GM21360 (cell line): Measurements from ENCODE around the gene ADAT2.
A peak's percentile ranks its signal among the peaks of the same experiment; 100 is the strongest.

Experiments used
- ATAC-seq: cut with Tn5 transposase; IDR thresholded peaks from one replicate; pipeline ENCODE4 v1.9.1; 2021; ENCODE audit warnings: mild to moderate bottlenecking, moderate library complexity; ENCODE audit not compliant: unreplicated experiment

ADAT2 gene

DNA sequence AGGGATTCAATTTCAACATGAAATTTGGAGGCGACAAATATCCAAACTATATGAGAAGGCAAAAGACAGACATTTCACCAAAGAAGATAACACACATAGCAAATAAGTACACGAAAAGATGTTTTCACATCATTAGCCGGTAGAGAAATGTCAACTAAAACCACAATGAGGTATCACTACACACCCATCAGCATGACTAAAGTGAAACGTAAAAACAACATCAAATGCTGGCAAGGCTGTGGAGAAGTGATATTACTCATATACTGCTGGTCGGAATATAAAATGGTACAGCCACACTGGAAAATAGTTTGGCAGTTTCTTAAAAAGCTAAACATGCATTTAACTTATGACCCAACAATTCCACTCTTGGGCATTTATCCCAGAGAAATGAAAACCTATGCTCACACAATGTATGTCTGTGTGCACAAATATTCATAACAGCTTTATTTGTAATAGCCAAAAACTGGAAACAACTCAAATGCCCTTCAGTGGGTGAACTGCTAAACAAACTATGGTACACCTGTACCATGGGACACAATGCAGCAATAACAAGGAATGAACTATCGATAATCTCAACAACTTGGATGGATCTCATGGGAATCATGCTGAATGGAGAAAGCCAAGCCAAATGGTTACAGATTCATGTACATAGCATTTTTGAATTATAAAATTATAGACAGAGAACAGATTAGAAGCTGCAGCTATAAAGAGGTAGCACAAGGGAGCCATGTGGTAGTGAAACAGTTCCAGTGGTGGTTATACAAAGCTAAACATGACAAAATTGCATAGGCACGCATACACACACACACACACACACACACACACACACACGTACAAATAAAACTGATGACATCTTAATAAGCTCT, 8.6 kb downstream of the ADAT2 start:
- ATAC-seq = no peak

DNA sequence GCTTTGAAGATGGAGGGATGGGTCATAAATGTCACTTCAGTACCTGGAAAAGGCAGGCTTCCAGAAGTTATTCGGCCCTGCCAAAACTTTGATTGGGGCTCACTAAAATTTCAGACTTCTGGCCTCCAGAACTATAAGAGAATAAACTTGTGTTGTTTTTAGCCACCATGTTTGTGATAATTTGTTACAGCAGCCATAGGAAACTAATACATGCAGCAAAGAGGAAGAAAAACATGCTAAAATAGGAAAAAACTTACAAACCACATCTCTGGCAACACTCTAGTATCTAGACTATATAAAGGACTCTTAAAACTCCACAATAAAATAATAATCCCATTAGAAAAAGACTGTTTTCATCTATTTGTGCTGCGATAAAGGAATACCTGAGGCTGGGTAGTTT, 9.5 kb downstream of the ADAT2 start:
- ATAC-seq = no peak

GRCh38 chr6:143432588-143432987, 17.9 kb downstream of the ADAT2 start:
- ATAC-seq = no peak

DNA sequence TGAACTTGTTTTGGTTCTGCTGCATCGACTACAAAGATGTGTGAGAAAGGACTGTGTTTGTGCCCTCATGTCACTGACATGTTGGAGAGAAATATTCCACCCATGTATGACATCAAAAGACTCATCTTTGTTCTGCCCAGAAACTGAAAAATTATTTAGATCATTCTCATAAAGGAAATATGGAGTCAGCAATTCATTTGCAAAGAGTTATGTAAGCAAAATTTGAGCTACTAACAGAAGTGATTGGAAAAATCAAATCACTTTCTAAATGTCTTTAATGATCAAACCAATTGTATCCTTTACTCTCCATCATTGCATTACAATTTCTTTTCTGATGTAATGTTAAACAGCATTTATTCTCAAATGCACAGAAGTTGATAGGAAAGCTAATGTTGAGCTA, 19.3 kb downstream of the ADAT2 start:
- ATAC-seq = no peak

DNA sequence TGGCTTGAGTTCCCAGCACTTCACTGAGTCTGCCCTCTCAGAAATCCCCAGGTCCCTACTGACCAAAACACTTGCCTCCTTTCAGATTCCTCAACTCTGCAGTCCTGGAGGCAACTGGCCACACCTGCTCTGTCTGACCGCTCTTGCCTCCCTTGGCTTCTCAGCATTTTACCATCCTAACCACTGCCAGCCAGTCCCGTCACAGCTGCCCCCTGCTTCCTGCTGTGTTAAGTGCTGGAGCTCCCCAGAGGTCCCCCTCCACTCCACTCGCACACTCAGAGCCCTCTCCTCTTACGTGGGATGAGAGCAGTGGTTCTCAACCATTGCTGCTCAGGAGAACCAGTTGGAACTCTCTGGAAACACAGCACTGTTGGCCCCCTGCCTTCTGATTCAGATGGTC, 20.5 kb downstream of the ADAT2 start:
- no peak for ATAC-seq

DNA sequence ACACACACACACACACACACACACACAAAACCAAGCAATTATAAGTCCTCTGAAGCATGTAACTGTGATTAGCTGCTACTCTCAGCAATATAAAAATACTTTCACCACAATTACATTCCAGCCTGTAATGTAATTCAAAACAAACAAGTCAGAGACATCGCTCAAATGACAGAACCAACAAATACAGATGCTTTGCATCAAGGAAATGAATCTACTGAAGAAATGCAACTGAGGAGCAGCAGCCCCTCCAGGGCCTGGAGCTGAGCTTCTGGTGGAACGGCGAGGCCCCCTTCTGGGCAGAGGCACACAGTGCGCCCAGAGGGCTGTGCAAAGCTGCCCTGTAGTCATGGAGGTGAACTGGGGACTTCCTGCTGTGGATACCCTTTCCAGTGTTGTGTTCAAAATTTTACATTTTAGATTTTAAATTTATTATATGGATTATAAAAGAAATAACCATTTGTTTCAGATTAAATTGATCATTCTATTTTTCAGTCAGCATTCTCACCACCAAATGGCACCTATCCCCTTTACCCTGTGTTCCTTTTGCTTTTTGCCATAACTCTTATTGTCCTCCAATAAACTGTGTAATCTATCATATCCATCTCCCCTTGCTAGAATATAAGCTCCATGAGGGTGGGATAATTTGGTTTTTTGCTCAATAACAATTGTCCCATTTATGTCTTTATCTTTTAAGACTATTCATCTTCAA, 23.2 kb downstream of the ADAT2 start:
- ATAC-seq = peak; percentile 100

DNA sequence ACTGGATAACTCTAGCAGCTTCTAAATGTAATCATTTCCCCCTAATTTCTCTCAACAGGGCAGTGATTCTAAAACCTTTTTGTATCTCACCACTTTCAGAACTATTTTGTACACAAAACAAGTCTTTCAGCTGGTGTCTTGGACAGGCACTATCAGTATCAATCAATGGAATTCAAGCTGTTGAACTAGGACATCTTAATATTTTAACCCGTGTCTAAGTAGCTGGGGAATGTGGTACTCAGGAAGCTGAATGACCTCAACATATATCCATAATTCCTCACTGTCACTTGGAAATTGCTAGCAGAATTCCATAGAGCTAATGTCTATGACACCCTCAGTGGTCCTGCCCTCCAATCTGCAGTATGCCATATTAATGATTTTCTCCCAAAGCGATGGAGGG, 24.5 kb downstream of the ADAT2 start:
- no peak for ATAC-seq

GRCh38 chr6:143419526-143419925, 31.0 kb downstream of the ADAT2 start:
- no peak for ATAC-seq

DNA sequence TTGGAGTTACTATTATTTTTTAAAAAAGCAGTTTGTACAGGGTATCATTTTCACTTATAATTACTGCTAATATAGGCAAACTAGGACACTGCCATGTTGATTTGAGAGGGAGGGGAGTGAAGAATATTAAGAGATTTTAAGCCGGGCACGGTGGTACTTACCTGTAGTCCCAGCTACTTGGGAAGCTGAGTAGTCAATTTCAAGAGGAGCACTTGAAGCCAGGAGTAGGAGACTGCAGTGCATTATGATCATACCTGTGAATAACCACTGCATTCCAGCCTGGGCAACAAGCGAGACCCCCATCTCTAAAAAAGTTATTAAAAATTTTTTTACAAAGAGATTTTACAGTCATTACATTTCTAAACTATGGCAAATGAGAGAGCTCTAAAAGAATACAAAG, 35.7 kb downstream of the ADAT2 start:
- no peak for ATAC-seq

DNA sequence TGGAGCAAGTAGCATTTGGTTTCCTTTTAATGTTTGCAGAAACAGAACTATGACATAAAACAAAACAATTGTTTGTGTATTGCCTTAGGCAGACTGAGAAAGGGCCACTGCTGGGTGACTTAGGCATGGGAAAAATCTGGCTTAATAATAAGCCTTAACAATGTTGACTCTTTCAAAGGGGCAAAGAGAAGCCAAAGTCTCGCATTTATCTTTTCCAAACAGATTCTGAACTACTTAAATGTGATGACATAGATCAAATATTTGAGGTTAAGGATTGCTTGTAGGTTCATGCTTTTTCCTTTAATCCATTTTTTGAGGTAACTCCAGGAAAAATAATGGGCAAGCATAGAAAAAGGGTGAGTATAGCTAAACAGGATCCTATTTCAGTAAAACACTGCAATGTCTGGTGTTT, 39.6 kb downstream of the ADAT2 start:
- ATAC-seq = no peak

DNA sequence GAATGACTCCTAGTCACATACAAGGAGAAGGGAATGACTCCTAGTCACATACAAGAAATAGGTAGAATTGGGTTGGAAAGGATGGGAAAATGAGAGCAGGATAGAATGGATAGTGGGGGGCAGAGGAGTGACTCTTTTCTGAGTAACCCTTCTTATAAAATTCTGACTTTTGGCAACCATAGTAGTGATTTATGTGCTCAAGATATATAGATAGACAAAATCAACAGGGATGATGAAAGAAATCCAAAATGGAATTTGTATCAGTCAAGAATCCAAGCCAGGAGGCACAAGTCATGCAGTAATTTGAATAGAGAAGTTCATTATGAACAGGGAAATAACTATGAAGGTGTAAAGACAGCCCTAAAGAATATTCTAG, 41.7 kb downstream of the ADAT2 start:
- no peak for ATAC-seq

DNA sequence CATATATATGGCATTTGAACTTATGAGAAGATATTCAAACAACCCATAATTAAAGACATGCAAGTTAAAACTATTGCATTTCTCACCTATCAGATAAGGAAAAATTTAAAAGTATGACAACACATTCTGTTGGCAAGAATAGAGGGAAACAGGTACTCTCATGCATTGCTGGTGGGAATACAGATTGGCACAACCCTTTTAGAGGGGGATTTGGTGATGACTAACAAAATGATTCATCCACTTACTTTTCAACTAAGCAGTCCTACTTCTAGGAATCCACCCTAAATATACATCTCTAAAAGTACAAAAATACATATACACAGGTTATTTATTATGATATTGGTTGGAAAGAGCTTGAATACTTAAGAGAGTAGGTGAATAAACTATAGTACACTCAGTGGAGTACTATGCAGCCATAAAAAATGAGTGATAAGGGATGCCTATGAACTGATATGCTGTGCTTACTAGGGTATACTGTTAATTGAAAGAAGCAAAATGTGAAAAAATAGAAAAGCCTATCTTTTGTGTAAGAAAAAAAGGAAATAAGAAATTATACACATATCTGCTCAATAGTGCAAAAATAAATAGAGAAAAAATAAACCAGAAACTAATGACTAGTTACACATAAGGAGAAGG, 42.2 kb downstream of the ADAT2 start:
- no peak for ATAC-seq

- ATAC-seq = peak; percentile 53
These were observed 43.8 kb downstream of the ADAT2 start for GRCh38 chr6:143406673-143407072.

DNA sequence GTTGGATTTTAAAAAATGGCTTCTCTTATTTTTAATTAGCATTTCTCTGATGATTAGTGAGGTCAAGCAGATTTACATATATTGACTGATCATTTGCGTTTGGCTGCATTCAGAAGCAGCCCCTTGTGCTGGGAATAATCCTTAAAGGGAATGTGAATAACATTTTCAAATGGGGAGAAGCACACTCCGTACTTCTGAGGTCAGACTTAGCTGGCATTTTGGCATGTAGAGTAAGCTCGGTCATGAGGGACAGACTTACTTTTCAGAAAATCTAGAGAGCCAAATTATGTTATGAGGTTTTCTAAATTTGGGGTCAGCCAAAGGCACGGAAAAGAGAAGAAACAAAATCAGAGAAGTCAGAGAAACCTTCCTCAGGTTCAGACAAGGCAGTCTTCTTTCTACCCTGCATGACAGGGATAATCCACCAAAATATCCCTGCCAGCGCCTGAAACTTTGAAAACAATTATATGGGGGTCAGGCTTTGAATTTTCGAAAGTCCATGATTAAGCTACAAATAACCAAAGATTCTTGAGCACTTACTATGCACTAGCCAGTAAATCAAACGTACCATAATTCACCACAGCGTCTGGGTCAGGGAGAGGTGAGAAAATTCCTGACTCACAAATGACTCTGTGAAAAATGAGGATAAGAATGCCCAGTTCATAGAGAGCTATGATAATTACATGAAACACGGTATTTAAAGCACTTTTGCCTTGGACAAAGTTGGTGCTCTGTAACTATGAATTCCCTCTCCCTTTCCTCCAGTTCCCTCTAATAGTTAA, 44.9 kb downstream of the ADAT2 start:
- ATAC-seq = no peak

GRCh38 chr6:143402721-143403336, 47.7 kb downstream of the ADAT2 start:
- no peak for ATAC-seq

DNA sequence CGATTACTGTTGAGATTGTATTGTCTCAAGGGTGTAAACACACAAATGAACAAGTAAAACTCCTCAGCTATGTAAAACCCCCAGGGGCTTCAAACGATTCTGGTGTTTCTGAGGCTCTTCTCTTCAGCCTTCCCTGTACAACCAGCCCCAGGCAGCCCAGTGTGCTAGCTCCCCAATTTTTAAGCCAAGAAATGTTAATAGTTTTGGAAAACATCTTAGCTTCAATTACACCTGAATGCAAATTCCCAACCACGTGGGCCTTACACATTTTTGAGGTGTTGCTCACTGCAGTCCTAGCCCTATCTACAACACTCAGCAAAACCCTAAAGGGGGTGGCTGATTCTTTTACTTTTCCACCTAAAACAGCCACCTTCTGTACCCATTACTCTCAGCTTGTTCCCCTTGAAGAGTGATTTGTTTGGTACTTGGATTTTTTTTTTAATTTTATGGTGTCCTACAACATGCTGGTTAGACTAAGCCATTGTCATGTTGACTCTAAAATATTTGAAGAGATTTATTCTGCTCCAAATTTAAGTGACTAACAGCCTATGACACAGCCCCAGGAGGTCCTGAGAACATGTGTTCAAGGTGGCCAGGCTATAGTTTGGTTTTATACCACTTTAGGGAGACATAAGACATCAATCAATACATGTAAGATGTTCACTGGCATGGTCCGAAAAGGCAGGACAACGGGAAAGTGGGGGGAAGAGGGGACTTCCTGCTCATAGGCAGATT, 48.7 kb downstream of the ADAT2 start:
- no peak for ATAC-seq

DNA sequence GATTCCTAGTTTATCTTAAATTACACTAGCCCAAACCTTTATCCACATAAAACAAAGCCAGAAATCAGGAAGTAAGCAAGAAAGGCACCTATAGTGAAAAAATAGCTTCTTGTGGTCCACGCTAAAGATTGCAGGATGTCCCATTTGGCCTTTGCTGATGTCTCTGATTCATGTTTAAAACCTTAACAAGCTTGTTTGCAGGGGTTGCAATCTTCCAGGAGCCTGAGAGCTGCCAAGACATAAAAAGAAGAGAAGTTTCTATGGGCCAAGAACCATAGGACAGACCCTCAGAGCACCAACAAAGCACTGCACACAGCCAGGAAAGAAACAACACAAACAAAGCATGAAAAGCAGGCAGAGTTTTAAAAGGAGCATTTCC, 49.4 kb downstream of the ADAT2 start:
- ATAC-seq = no peak

GRCh38 chr6:143400258-143401067, 50.0 kb downstream of the ADAT2 start:
- ATAC-seq = no peak

DNA sequence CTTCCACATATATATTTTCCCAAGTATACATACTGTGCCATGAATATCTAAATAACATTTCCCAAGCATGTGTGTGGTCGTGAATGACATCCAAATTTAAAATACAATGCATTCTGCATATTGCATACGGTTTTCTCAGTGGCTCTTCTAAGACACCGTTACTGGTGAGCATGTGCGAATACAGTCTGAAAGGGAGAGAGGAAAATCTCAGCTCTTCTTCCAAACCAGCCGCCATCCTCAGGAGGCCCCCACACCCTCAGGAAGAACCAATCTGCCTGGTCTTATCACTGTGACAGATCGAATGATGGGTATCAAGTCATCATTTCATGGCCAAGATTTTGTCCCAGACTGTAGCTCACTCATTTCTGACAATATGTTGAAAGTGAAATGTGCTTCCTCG, 50.7 kb downstream of the ADAT2 start:
- ATAC-seq = no peak
